H7 (cell line): ENCODE data around the gene PITPNB. TPM values are rescaled to one million over a fixed set of nuclear protein-coding genes. Genes with fewer than 3 reads are reported as not detected.

Source experiments
- DNase-seq: peaks from one replicate; pipeline ENCODE4 v3.0.0; 2012
- H3K27me3 ChIP-seq: 2 replicates; pipeline ENCODE4 v1.6.0; 2011; ENCODE audit warnings: mild to moderate bottlenecking, low read length; ENCODE audit not compliant: control insufficient read depth, insufficient read depth
- H3K36me3 ChIP-seq: replicated peaks from 2 replicates; pipeline ENCODE4 v1.5.1; 2011; ENCODE audit warnings: low read length; ENCODE audit not compliant: control insufficient read depth, insufficient read depth
- H3K4me3 ChIP-seq: 2 replicates; pipeline ENCODE4 v1.5.1; 2011; ENCODE audit warnings: low read depth, mild to moderate bottlenecking, control low read depth, low read length, moderate library complexity; ENCODE audit not compliant: insufficient read depth
- total RNA-seq: library from RNA; depleted of rRNA; stranded (reverse); fragments of >200 nt; shearing (Covaris generic); gene quantifications from 2 replicates; pipeline ENCODE4 v1.2.3, GENCODE V29; 2014; rRNA removed

PITPNB gene
- total RNA-seq, 1 experiment from 2014 or later: 13.9 TPM

DNA sequence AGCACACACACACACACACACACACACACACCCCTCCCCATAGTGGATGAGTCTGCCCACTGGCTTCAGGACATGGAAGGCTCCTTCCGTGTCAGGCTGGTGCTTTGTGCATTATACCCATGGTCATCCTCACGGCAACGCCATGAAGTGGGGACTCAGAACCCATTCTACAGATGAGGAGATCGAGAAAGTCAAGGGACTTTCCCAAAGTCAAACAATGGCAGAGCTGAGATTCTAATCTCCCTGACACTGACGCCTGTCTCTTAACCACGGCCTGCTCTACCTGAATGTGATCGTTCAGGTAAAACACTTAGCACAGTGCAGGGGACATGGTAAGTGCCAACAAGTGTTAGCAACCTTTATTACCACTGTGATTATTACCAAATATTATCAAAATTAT is 113.2 kb downstream of the PITPNB start:
- H3K27me3 ChIP-seq: peaks cover 29% of the 10 kb centered on the region; the same call in 1 of the 2 replicates
- H3K4me3 ChIP-seq: no peak overlapping the region
- no peaks in the 10 kb centered on the region for H3K36me3 ChIP-seq
- DNase-seq: no peak

DNA sequence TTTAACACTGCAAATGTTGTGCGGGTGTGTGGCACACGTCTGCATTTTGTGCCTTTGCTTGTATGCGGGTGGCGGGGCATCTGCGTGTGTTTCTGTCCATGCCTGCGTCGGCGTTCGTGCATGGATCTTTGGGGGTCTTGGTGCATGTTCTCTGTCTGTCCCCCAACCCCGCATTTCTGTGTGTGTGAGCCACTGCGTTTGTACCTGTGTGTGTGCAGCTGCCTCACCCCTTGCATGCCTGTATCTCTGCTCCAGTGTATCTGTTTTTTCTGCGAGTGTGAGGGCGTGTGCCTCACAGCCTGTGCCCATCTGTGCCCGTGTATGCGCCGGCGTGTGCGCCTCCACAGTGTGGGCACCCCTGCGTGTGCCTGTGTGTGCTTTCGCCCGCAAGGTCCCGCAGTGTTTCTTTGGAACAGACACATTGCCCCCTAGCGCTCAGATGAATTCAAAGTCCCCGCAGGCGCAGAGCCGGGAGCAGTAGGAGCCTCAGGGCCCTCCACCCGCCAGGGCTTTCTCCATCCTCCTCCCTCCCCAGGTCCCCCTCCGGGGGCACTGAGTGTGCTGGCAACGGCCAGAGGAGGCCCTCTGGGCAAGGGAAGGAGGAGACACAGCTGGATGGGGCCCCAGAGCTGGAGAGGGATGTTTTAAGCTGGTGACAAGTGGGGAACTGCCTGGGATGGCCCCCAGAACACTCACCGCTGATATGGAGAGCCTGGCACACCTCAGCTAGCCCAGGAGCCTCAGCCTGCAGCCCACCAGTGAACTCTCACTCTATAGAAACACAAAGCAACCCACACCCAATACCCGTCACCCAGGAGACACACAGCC is 114.4 kb downstream of the PITPNB start:
- Histone ChIP-seq H3K4me3 (no peak overlapping the region), H3K36me3 (no peaks in the 10 kb centered on the region), H3K27me3 (peaks cover 41% of the 10 kb centered on the region)
- DNase-seq: peak; percentile 92

DNA sequence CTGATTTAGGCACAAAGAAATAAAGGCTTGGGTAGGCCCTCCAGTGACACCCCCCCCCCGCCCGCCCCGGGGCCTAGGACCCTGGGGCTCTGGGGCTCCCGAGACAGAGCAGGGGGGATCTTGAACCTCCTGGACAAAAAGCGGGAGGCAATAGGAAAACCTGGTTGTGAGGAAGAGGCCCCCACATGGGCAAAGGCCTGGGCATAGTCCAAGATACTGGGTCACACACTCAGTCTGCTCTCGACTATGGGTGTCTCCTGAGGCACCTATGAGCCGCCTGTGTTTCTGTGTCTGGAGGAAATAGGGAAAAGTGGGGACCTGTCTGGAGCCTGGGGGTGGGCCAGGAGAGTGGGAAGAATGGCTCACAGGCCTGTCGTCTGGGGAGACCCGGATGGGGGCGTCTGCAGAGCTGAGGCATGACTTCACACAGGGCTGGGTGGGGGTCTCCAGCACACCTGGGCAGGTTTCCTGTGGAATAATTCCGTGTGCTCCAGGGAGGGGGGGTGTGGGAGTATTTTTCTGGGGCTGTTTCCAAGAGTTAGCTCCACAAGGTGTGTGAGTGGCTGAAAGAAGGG is 115.1 kb downstream of the PITPNB start:
- Histone ChIP-seq H3K4me3 (no peak overlapping the region), H3K36me3 (no peaks in the 10 kb centered on the region), H3K27me3 (peaks cover 48% of the 10 kb centered on the region)
- DNase-seq: peak; percentile 69

DNA sequence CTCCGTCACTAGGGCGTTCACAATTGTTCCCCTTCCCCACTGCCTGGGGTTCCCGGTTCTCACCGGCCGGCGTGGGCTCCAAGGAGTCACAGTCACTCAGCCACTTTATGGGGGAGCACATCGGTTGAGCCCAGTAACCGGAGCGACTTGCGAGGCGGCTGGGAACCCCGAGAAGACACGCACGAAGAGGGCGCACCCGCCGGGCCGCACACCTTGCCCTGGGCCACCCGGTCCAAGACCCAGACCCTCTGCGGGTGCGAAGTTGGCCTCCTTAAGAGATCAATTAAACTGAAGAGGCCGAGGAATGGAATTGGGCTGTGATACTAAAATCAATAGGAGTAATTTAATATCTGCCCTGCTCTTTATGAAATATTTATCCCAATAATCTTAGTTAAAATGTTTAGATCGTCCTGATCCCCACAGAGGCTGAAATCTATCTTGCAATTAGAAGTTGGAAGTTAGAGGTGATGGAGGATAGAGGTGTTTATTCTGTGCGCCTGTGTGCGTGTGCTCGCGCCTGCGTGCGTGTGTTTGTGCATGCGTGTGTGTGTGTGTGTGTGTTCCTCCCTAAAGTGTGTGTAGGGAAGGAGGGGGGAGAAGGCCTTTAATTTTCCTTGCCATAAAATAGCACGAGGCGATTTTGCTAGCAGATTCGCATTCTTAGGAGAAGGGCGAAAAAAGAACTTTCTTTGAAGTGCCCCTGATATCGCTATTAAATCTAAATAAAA is 116.5 kb downstream of the PITPNB start:
- DNase-seq: peak; percentile 73
- H3K27me3 ChIP-seq: peaks cover 63% of the 10 kb centered on the region
- H3K4me3 ChIP-seq: peak overlapping the region; percentile 76
- no peaks in the 10 kb centered on the region for H3K36me3 ChIP-seq

Other genes starting within 250 kb of the PITPNB start
- gene MN1, start 117.5 kb downstream of the PITPNB start, total RNA-seq: 22.1 and 26.4 TPM in 2 replicates